GM19193 (cell line): ENCODE results near the gene PRAMEF15.
"Not testable (repeated sequence)": the region's sequence is repeated elsewhere in the genome, so short reads cannot be mapped to it uniquely, and the experiment has no call there.

Source experiments
- POLR2A ChIP-seq: IDR thresholded peaks from 4 replicates; pipeline ENCODE4 v1.6.1; 2011; ENCODE audit not compliant: insufficient read depth, insufficient read length; ENCODE audit errors: extremely low read depth

PRAMEF15 gene

GRCh38 chr1:13315281-13315680 is at the start of gene PRAMEF15:
Gene PRAMEF15, plus strand, starts transcription at chr1:13315581. Its CDS starts 2,827 bp downstream, at chr1:13318408.
- TF ChIP-seq POLR2A: not testable (repeated sequence)

DNA sequence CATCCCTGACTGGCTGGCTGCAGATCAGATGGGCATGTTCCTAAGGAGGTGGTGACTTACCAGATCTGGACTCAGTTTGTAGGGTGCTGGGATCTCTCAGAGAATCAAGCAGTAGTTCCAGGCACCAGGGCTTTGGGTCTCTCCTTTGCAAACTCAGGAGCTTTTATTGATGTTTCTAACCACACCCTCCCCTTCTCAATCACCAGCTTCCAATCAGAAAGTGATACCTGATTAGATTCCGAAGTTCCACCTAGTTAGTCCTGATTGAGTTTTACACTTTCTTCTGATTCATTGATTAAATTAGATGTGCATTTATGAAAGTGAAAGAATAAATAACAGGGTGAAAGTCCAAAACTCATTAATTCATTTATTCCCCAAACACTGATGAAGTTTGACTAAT is 30.3 kb upstream of the PRAMEF15 start, which contains the start of gene PRAMEF8:
PRAMEF8 (minus strand) TSS at position 101 of the 400 bp plus-strand sequence. CDS start 1,046 bp downstream, outside the sequence.
- not testable (repeated sequence) for TF ChIP-seq POLR2A

- TF ChIP-seq POLR2A: not testable (repeated sequence)
Measured at GRCh38 chr1:13303239-13303638, 12.1 kb upstream of the PRAMEF15 start, which contains the start of gene PRAMEF33. Gene PRAMEF33, plus strand, starts transcription at chr1:13303539. Its CDS starts 2,416 bp downstream, at chr1:13305955.

DNA sequence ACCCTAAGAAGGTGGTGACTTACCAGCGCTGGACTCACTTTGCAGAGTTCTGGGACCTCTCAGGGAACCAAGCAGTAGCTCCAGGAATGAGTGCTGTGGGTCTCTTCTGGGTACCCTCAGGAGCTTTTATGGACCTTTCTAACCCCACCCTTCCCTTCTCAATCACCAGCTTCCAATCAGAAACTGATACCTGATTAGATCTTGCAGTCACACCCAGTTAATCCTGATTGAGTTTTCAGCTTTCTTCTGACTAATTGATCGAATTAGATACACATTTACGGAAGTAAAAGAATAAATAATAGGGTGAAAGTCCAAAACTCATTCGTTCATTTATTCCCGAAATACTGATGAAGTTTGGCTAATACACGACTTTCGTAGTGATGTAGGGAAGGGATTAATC is 31.7 kb downstream of the PRAMEF15 start, which contains the start of gene PRAMEF14:
PRAMEF14 (minus strand) TSS at position 101 of the 400 bp plus-strand sequence. CDS start 1,820 bp downstream, outside the sequence.
- not testable (repeated sequence) for TF ChIP-seq POLR2A
